SH-SY5Y (cell line): ENCODE data around the gene AIFM2.

Experiments
- GATA2 ChIP-seq: IDR thresholded peaks from 2 replicates; pipeline ENCODE4 v1.6.1; 2011; ENCODE audit warnings: mild to moderate bottlenecking, low read depth, low read length
- GATA3 ChIP-seq: IDR thresholded peaks from 2 replicates; pipeline ENCODE4 v1.6.1; 2011; ENCODE audit warnings: low read depth, mild to moderate bottlenecking, low read length, moderate library complexity

DNA sequence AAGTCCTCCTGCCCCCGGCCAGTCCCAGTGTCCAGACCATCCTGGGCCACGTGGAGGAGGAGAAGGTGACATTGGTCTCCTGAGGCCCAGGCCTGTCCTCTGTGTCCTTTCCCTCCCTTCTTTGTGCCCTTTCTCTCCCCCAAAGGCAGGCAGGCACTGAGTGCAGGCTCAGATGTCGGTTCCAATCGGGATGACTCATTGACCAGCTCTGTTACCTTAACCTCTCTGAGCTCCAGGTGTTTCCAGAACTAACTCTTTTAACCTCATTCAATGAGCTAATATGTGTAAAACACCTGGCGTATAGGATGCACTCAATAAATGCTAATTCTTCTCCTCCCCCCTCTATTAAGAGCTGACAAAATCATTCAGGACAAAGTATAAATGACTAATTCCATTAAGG lies 54.3 kb downstream of the AIFM2 start:
- TF ChIP-seq GATA2 (no peak), GATA3 (no peak)
